Thoracic aorta (tissue), 2 donors: ENCODE data around the gene CERS5. TPM values are rescaled to one million over a fixed set of nuclear protein-coding genes. Genes with fewer than 3 reads are reported as not detected.
"Not testable (repeated sequence)": the region's sequence is repeated elsewhere in the genome, so short reads cannot be mapped to it uniquely, and the experiment has no call there.

Experiments used
- ATAC-seq: fragments of 150-250 bp; one replicate; pipeline ENCODE4 v1.8.0; 2017; ENCODE audit warnings: low read depth; ENCODE audit not compliant: insufficient number of reproducible peaks, low FRiP score
- DNase-seq: peaks from one replicate; pipeline ENCODE4 v3.0.0-alpha.2; 2020; ENCODE audit warnings: low spot score
- H3K27ac ChIP-seq, 2 donors: fragments of 200-600 bp; sonication (generic); 1 replicate in 1 of 2; 2 replicates in 1 of 2; pipeline ENCODE4 v1.5.1; 2016; ENCODE audit warnings: mild to moderate bottlenecking in 2 of 2, moderate library complexity in 2 of 2
- H3K27me3 ChIP-seq: fragments of 200-600 bp; sonication (generic); replicated peaks from 2 replicates; pipeline ENCODE4 v1.6.0; 2016; ENCODE audit warnings: mild to moderate bottlenecking; ENCODE audit not compliant: insufficient read depth
- H3K36me3 ChIP-seq: fragments of 200-600 bp; sonication (generic); one replicate; pipeline ENCODE4 v1.5.1; 2016
- H3K4me1 ChIP-seq, 2 donors: fragments of 200-600 bp; sonication (generic); 1 replicate in 1 of 2; 2 replicates in 1 of 2; pipeline versions ENCODE4 v1.5.1 to v1.6.0; 2016; ENCODE audit warnings: low read depth in 2 of 2, mild to moderate bottlenecking in 1 of 2; ENCODE audit not compliant: control insufficient read depth in 1 of 2
- H3K4me3 ChIP-seq: fragments of 200-600 bp; sonication (generic); 2 replicates; pipeline ENCODE4 v1.5.1; 2016; ENCODE audit warnings: mild to moderate bottlenecking
- H3K9me3 ChIP-seq: fragments of 200-600 bp; sonication (generic); 2 replicates; pipeline ENCODE4 v1.5.1; 2016
- CTCF ChIP-seq: fragments of 200-600 bp; sonication (generic); IDR thresholded peaks from one replicate; pipeline ENCODE4 v1.5.1; 2019; ENCODE audit warnings: antibody characterized with exemption
- total RNA-seq, 2 donors: library from RNA; depleted of rRNA; stranded (reverse); fragments of >200 nt; gene quantifications; one replicate each; pipeline versions ENCODE4 v1.1.0 to v1.2.3, GENCODE V29; 2016

The CERS5 gene
- total RNA-seq, 2 donors from 2014 or later, result 34.6 to 73.5 TPM

- Histone ChIP-seq H3K27ac (no peak overlapping the region), H3K4me1 (peaks cover 0 to 43% of the 10 kb centered on the region in 2 donors), H3K27me3 (no peaks in the 10 kb centered on the region), H3K9me3 (no peaks in the 10 kb centered on the region), H3K36me3 (no peaks in the 10 kb centered on the region), H3K4me3 (no peak overlapping the region)
- ATAC-seq (no peak), DNase-seq (no peak)
- no peak for TF ChIP-seq CTCF
Measured at GRCh38 chr12:50164963-50165362, 2.2 kb downstream of the CERS5 start.

GRCh38 chr12:50162230-50162629 is 4.9 kb downstream of the CERS5 start:
- Histone ChIP-seq H3K27me3 (no peaks in the 10 kb centered on the region), H3K4me3 (no peak overlapping the region), H3K27ac (no peak overlapping the region), H3K36me3 (no peaks in the 10 kb centered on the region), H3K4me1 (peaks cover 0 to 46% of the 10 kb centered on the region in 2 donors), H3K9me3 (no peaks in the 10 kb centered on the region)
- TF ChIP-seq CTCF, result no peak
- no peak for DNase-seq
- no peak for ATAC-seq

GRCh38 chr12:50160643-50161042 is 6.5 kb downstream of the CERS5 start:
- ATAC-seq (no peak), DNase-seq (no peak)
- H3K4me1 ChIP-seq, result peaks cover 0 to 43% of the 10 kb centered on the region in 2 donors
- H3K4me3 ChIP-seq, result no peak overlapping the region
- H3K27ac ChIP-seq, result no peak overlapping the region
- no peaks in the 10 kb centered on the region for H3K36me3 ChIP-seq
- H3K27me3 ChIP-seq, result no peaks in the 10 kb centered on the region
- TF ChIP-seq CTCF, result no peak
- H3K9me3 ChIP-seq, result no peaks in the 10 kb centered on the region

GRCh38 chr12:50157259-50157658 is 9.9 kb downstream of the CERS5 start:
- Histone ChIP-seq H3K4me1 (peaks cover 0 to 16% of the 10 kb centered on the region in 2 donors), H3K4me3 (no peak overlapping the region), H3K27me3 (no peaks in the 10 kb centered on the region), H3K9me3 (no peaks in the 10 kb centered on the region), H3K27ac (no peak overlapping the region), H3K36me3 (no peaks in the 10 kb centered on the region)
- TF ChIP-seq CTCF, result no peak
- no peak for DNase-seq
- ATAC-seq, result no peak

- Histone ChIP-seq H3K4me1 (peaks cover 0 to 16% of the 10 kb centered on the region in 2 donors), H3K9me3 (no peaks in the 10 kb centered on the region), H3K27me3 (no peaks in the 10 kb centered on the region), H3K36me3 (no peaks in the 10 kb centered on the region), H3K27ac (no peak overlapping the region), H3K4me3 (no peak overlapping the region)
- no peak for DNase-seq
- TF ChIP-seq CTCF, result no peak
- ATAC-seq, result no peak
Measured at GRCh38 chr12:50156641-50157040, 10.5 kb downstream of the CERS5 start.

GRCh38 chr12:50154947-50155346 is 12.2 kb downstream of the CERS5 start:
- H3K4me1 ChIP-seq, result peaks cover 0 to 19% of the 10 kb centered on the region in 2 donors
- not testable (repeated sequence) for DNase-seq, H3K4me3 ChIP-seq, ATAC-seq, H3K27me3 ChIP-seq, H3K36me3 ChIP-seq, H3K27ac ChIP-seq, H3K9me3 ChIP-seq
